Astrocyte (in vitro differentiated cells and primary cell): ENCODE data around the gene COX4I2. TPM values are rescaled to one million over a fixed set of nuclear protein-coding genes. Genes with fewer than 3 reads are reported as not detected.

Experiments
- DNase-seq: peaks from one replicate; pipeline ENCODE4 v3.0.0-alpha.2; 2010; ENCODE audit warnings: low read depth
- FAIRE-seq: peaks from 2 replicates; lab custom pipeline; 2011; peaks lifted over from hg19 to GRCh38; lab: Jason Lieb, UNC
- H2AFZ ChIP-seq: 2 replicates; pipeline ENCODE4 v1.6.0; 2012; ENCODE audit warnings: low read depth, low read length, inconsistent platforms
- H3K27ac ChIP-seq: 2 replicates; pipeline ENCODE4 v1.5.1; 2011; ENCODE audit warnings: low read depth, low read length, inconsistent platforms
- H3K27me3 ChIP-seq: 2 replicates; pipeline ENCODE4 v1.6.0; 2011; ENCODE audit warnings: low read length, inconsistent platforms; ENCODE audit not compliant: insufficient read depth
- H3K36me3 ChIP-seq: 2 replicates; pipeline ENCODE4 v1.5.1; 2011; ENCODE audit warnings: low read length, inconsistent platforms; ENCODE audit not compliant: insufficient read depth
- H3K4me1 ChIP-seq: 2 replicates; pipeline ENCODE4 v1.5.1; 2011; ENCODE audit warnings: low read length, inconsistent platforms; ENCODE audit not compliant: insufficient read depth
- H3K4me2 ChIP-seq: 2 replicates; pipeline ENCODE4 v1.6.0; 2012; ENCODE audit warnings: low read length, inconsistent platforms
- H3K4me3 ChIP-seq: 2 replicates; pipeline ENCODE4 v1.5.1; 2011; ENCODE audit warnings: low read depth, mild to moderate bottlenecking, low read length, inconsistent platforms; ENCODE audit not compliant: insufficient read depth
- H3K79me2 ChIP-seq: 2 replicates; pipeline ENCODE4 v1.6.0; 2012; ENCODE audit warnings: mild to moderate bottlenecking, low read length, inconsistent platforms; ENCODE audit not compliant: insufficient read depth
- H3K9ac ChIP-seq: 2 replicates; pipeline ENCODE4 v1.6.0; 2012; ENCODE audit warnings: mild to moderate bottlenecking, low read length, inconsistent platforms
- H3K9me3 ChIP-seq: 2 replicates; pipeline ENCODE4 v1.5.1; 2012; ENCODE audit warnings: low read depth, mild to moderate bottlenecking, low read length, inconsistent platforms; ENCODE audit not compliant: insufficient read depth
- H4K20me1 ChIP-seq: 2 replicates; pipeline ENCODE4 v1.6.0; 2012; ENCODE audit warnings: low read length, inconsistent platforms; ENCODE audit not compliant: insufficient read depth
- H3K27ac Mint-ChIP-seq: one replicate; pipeline ENCODE4 v1.8.0; 2021; ENCODE audit warnings: mild to moderate bottlenecking, mixed read lengths; ENCODE audit not compliant: unreplicated experiment
- H3K27me3 Mint-ChIP-seq: one replicate; pipeline ENCODE4 v1.8.0; 2021; ENCODE audit warnings: low read depth, mixed read lengths; ENCODE audit not compliant: unreplicated experiment
- H3K36me3 Mint-ChIP-seq: one replicate; pipeline ENCODE4 v1.8.0; 2021; ENCODE audit warnings: low read depth, mixed read lengths; ENCODE audit not compliant: unreplicated experiment
- H3K4me1 Mint-ChIP-seq: one replicate; pipeline ENCODE4 v1.8.0; 2021; ENCODE audit warnings: low read depth, mixed read lengths; ENCODE audit not compliant: unreplicated experiment
- H3K4me3 Mint-ChIP-seq: one replicate; pipeline ENCODE4 v1.8.0; 2021; ENCODE audit warnings: mild to moderate bottlenecking, moderate library complexity, mixed read lengths; ENCODE audit not compliant: unreplicated experiment
- H3K9me3 Mint-ChIP-seq: one replicate; pipeline ENCODE4 v1.8.0; 2021; ENCODE audit warnings: mild to moderate bottlenecking, mixed read lengths; ENCODE audit not compliant: unreplicated experiment
- CTCF ChIP-seq: IDR thresholded peaks from 2 replicates; pipeline ENCODE4 v1.5.1; 2011; ENCODE audit warnings: low read depth, mild to moderate bottlenecking, inconsistent platforms, low read length, moderate library complexity; ENCODE audit not compliant: insufficient read depth
- EZH2 ChIP-seq: IDR thresholded peaks from 2 replicates; pipeline ENCODE4 v1.6.1; 2012; ENCODE audit warnings: mild to moderate bottlenecking, low read length, inconsistent platforms; ENCODE audit not compliant: insufficient read depth
- total RNA-seq: library from RNA; stranded (reverse); gene quantifications from 2 replicates; pipeline ENCODE4 v1.2.1, GENCODE V29; 2021

Gene COX4I2
- total RNA-seq, 1 donor from 2014 or later, result not detected

DNA sequence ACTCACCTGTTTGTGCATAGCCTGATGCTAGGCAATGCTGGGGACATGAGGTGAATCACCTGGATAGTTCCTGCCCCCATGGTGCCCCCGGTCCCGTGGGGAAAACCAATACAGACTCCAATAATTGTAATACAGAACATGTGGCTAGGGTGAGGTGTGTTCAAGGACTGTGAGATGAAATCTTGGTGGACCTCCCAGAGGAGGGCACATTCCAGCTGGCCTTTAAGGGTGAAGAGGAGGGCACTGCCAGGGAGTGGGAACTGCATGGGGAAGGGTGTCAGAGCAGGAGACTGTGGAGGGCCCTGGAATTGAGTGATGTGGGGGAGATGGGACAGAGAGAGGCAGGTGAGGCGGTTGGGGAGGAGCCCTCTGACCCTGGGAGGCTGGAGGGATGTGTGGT, 2.5 kb downstream of the COX4I2 start:
- DNase-seq, result no peak
- H3K4me2 ChIP-seq, result no peak overlapping the region
- no peak for FAIRE-seq
- Mint-ChIP-seq H3K4me3 (no peak overlapping the region), H3K9me3 (peaks cover 2% of the 10 kb centered on the region), H3K27ac (no peak overlapping the region), H3K4me1 (no peaks in the 10 kb centered on the region), H3K27me3 (peaks cover 38% of the 10 kb centered on the region), H3K36me3 (peaks cover 2% of the 10 kb centered on the region)
- no peak overlapping the region for H3K27ac ChIP-seq
- no peak overlapping the region for H2AFZ ChIP-seq
- H3K9ac ChIP-seq, result no peak overlapping the region
- H3K4me1 ChIP-seq, result no peaks in the 10 kb centered on the region
- no peaks in the 10 kb centered on the region for H3K79me2 ChIP-seq
- no peak for TF ChIP-seq CTCF
- no peak for TF ChIP-seq EZH2
- H4K20me1 ChIP-seq, result no peaks in the 10 kb centered on the region
- H3K27me3 ChIP-seq, result no peaks in the 10 kb centered on the region
- no peaks in the 10 kb centered on the region for H3K36me3 ChIP-seq
- H3K9me3 ChIP-seq, result no peaks in the 10 kb centered on the region
- no peak overlapping the region for H3K4me3 ChIP-seq

DNA sequence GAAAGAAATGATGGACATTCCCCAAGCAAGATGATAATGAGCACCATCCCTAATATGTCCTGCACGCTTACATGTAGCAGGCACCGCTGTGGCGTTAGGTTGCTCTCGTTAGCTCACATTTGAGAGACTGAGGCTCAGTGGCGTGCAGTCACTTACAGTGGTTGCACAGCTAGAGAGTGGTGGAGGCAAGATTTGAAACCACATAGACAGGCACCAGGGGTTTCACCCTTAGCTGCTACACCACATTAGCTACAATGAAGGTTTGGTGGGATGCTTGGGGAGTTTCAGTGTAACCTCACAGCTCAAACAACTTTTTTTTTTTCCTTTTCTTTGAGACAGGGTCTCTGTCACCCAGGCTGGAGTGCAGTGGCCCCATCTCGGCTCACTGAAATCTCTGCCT, 3.7 kb downstream of the COX4I2 start:
- FAIRE-seq, result no peak
- no peak overlapping the region for H3K4me2 ChIP-seq
- peaks cover 2% of the 10 kb centered on the region for H3K9me3 Mint-ChIP-seq
- no peak for TF ChIP-seq EZH2
- no peak for TF ChIP-seq CTCF
- H3K36me3 ChIP-seq, result no peaks in the 10 kb centered on the region
- no peak overlapping the region for H3K27ac Mint-ChIP-seq
- peaks cover 42% of the 10 kb centered on the region for H3K27me3 Mint-ChIP-seq
- DNase-seq, result no peak
- no peaks in the 10 kb centered on the region for H3K79me2 ChIP-seq
- no peak overlapping the region for H2AFZ ChIP-seq
- peaks cover 2% of the 10 kb centered on the region for H3K36me3 Mint-ChIP-seq
- no peaks in the 10 kb centered on the region for H4K20me1 ChIP-seq
- H3K4me3 ChIP-seq, result no peak overlapping the region
- H3K27me3 ChIP-seq, result no peaks in the 10 kb centered on the region
- no peak overlapping the region for H3K9ac ChIP-seq
- no peak overlapping the region for H3K4me3 Mint-ChIP-seq
- no peak overlapping the region for H3K27ac ChIP-seq
- no peaks in the 10 kb centered on the region for H3K9me3 ChIP-seq
- no peaks in the 10 kb centered on the region for H3K4me1 ChIP-seq
- no peaks in the 10 kb centered on the region for H3K4me1 Mint-ChIP-seq

DNA sequence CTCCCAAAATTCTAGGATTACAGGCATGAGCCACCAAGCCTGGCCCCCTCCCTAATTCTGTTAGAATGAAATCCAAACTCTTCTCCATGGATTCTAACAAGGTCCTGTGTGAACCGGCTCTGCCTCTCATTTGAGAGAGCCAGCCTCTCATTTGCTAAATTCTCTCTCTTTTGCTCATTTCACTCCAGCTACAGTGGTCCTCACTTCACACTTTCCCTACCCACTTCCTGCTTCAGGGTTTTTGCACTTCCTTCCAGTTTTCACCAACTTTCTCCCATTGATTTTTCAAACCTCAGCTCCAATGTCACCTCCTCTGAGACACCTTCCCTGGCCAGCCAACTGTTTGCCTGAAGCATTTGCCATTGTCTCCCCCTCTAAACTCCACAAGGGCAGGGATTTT, 5.1 kb downstream of the COX4I2 start:
- Histone ChIP-seq H3K36me3 (no peaks in the 10 kb centered on the region), H3K27me3 (no peaks in the 10 kb centered on the region), H3K4me2 (no peak overlapping the region), H3K4me1 (no peaks in the 10 kb centered on the region), H3K4me3 (no peak overlapping the region), H2AFZ (no peak overlapping the region), H3K9ac (no peak overlapping the region), H3K27ac (no peak overlapping the region), H3K79me2 (no peaks in the 10 kb centered on the region), H3K9me3 (no peaks in the 10 kb centered on the region), H4K20me1 (no peaks in the 10 kb centered on the region)
- Mint-ChIP-seq H3K4me1 (no peaks in the 10 kb centered on the region), H3K36me3 (peaks cover 2% of the 10 kb centered on the region), H3K4me3 (no peak overlapping the region), H3K9me3 (peaks cover 2% of the 10 kb centered on the region), H3K27me3 (peaks cover 47% of the 10 kb centered on the region), H3K27ac (no peak overlapping the region)
- DNase-seq, result no peak
- FAIRE-seq, result no peak
- no peak for TF ChIP-seq CTCF
- TF ChIP-seq EZH2, result no peak
